ENCODE measurements around the gene ST3GAL6.

GRCh38 chr3:98805571-98805970 is 42.4 kb downstream of the ST3GAL6 start:
- no peak for TF ChIP-seq POLR2A (IDR thresholded peaks at IDR 0.05)
- TF ChIP-seq CTCF (IDR thresholded peaks at IDR 0.05), result no peak

Measured in thyroid gland (tissue), 4 donors.